Suprapubic skin (tissue), 4 donors: ENCODE data around the gene DYNLT2. TPM values are rescaled to one million over a fixed set of nuclear protein-coding genes. Genes with fewer than 3 reads are reported as not detected.
"Not testable (repeated sequence)": the region's sequence is repeated elsewhere in the genome, so short reads cannot be mapped to it uniquely, and the experiment has no call there.

Source experiments
- DNase-seq, 2 donors: peaks; one replicate each; pipeline ENCODE4 v3.0.0-alpha.2; 2019; ENCODE audit warnings: low spot score in 2 of 2
- H3K27ac ChIP-seq: fragments of 200-600 bp; sonication (generic); one replicate; pipeline ENCODE4 v1.5.1; 2019
- H3K27me3 ChIP-seq: fragments of 200-600 bp; sonication (generic); one replicate; pipeline ENCODE4 v1.5.1; 2019
- H3K36me3 ChIP-seq: fragments of 200-600 bp; sonication (generic); one replicate; pipeline ENCODE4 v1.5.1; 2019
- H3K4me1 ChIP-seq: fragments of 200-600 bp; sonication (generic); one replicate; pipeline ENCODE4 v1.5.1; 2019
- H3K4me3 ChIP-seq: fragments of 200-600 bp; sonication (generic); one replicate; pipeline ENCODE4 v1.5.1; 2019; ENCODE audit warnings: mild to moderate bottlenecking
- H3K9me3 ChIP-seq: fragments of 200-600 bp; sonication (generic); one replicate; pipeline ENCODE4 v1.5.1; 2019
- EP300 ChIP-seq: sonication (generic); formaldehyde crosslinking; IDR thresholded peaks from one replicate; pipeline ENCODE4 v1.6.1; 2017; ENCODE audit warnings: antibody characterized with exemption
- POLR2A ChIP-seq, 2 donors: fragments of 450-650 bp; IDR thresholded peaks; one replicate each; pipeline ENCODE4 v1.6.1; 2017; ENCODE audit warnings: antibody characterized with exemption in 2 of 2, mild to moderate bottlenecking in 2 of 2, moderate library complexity in 2 of 2
- POLR2AphosphoS5 ChIP-seq, 3 donors: sonication (generic); formaldehyde crosslinking; IDR thresholded peaks; one replicate each; pipeline ENCODE4 v1.6.1; 2017; ENCODE audit warnings: antibody characterized with exemption in 3 of 3
- WGBS: methylation state at CpG from one replicate; pipeline ENCODE4 v1.1.5; 2018; 5-methylcytosine and 5-hydroxymethylcytosine counted together
- total RNA-seq, 4 donors: library from RNA; depleted of rRNA; stranded (reverse); fragments of >200 nt; gene quantifications; one replicate each; pipeline ENCODE4 v1.1.0, GENCODE V29; 2016
- TF ChIP-seq, protein P1 (sequence below), 2 donors: fragments of 200-600 bp in 1 of 2; fragments of 450-650 bp in 1 of 2; sonication (generic) in 1 of 2; IDR thresholded peaks; one replicate each; pipeline ENCODE4 v1.5.1; 2016 to 2019; ENCODE audit warnings: antibody characterized with exemption in 2 of 2, mild to moderate bottlenecking in 1 of 2, moderate library complexity in 1 of 2

The DYNLT2 gene
- total RNA-seq, 4 donors from 2014 or later: 1.3 to 4.0 (median 2.2) TPM

DNA sequence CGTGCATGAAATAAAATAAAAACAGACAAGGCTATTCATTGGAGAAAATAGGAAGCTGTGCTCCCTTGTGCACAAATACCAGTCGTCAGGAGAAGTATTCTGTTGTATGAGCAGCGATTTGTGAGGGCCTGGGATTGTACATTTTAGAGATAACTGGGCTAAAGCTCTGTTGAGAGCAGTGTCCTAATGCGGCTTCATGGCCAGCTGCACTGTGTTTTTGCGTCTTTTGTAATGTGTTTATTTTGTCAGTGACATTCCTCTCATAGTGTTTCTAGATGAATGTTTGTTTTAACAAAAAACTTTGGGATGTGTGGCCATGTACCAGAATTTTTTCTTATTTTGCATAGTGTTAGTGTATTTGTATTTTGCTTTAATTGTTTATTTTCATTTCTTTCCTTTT lies 14.9 kb upstream of the DYNLT2 start:
- WGBS: 91% methylated on average over 5 of the region's 5 CpGs
- no peak for DNase-seq
- Histone ChIP-seq H3K4me1 (no peaks in the 10 kb centered on the region), H3K9me3 (no peaks in the 10 kb centered on the region), H3K27me3 (no peaks in the 10 kb centered on the region), H3K27ac (no peak overlapping the region), H3K4me3 (no peak overlapping the region), H3K36me3 (peaks cover 72% of the 10 kb centered on the region)
- TF ChIP-seq POLR2AphosphoS5 (IDR thresholded peaks at IDR 0.05) (no peak), POLR2A (IDR thresholded peaks at IDR 0.05) (no peak), EP300 (no peak)
- TF ChIP-seq, protein P1, sequence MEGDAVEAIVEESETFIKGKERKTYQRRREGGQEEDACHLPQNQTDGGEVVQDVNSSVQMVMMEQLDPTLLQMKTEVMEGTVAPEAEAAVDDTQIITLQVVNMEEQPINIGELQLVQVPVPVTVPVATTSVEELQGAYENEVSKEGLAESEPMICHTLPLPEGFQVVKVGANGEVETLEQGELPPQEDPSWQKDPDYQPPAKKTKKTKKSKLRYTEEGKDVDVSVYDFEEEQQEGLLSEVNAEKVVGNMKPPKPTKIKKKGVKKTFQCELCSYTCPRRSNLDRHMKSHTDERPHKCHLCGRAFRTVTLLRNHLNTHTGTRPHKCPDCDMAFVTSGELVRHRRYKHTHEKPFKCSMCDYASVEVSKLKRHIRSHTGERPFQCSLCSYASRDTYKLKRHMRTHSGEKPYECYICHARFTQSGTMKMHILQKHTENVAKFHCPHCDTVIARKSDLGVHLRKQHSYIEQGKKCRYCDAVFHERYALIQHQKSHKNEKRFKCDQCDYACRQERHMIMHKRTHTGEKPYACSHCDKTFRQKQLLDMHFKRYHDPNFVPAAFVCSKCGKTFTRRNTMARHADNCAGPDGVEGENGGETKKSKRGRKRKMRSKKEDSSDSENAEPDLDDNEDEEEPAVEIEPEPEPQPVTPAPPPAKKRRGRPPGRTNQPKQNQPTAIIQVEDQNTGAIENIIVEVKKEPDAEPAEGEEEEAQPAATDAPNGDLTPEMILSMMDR (IDR thresholded peaks at IDR 0.05): no peak

- H3K36me3 ChIP-seq: peaks cover 75% of the 10 kb centered on the region
- WGBS: 87% methylated on average over 10 of the region's 10 CpGs
- not testable (repeated sequence) for H3K4me1 ChIP-seq, H3K4me3 ChIP-seq, H3K27me3 ChIP-seq, H3K27ac ChIP-seq, H3K9me3 ChIP-seq, DNase-seq
These were observed 14.4 kb upstream of the DYNLT2 start for GRCh38 chr6:169765789-169766188.

- Histone ChIP-seq H3K27me3 (no peaks in the 10 kb centered on the region), H3K9me3 (no peaks in the 10 kb centered on the region), H3K4me1 (no peaks in the 10 kb centered on the region), H3K4me3 (no peak overlapping the region), H3K27ac (no peak overlapping the region), H3K36me3 (peaks cover 80% of the 10 kb centered on the region)
- no peak for DNase-seq
- TF ChIP-seq POLR2AphosphoS5 (IDR thresholded peaks at IDR 0.05) (no peak), POLR2A (IDR thresholded peaks at IDR 0.05) (no peak), EP300 (no peak)
- TF ChIP-seq, protein P1 (IDR thresholded peaks at IDR 0.05): no peak
- 93% methylated on average over 10 of the region's 10 CpGs for WGBS
These were observed 12.5 kb upstream of the DYNLT2 start for GRCh38 chr6:169763881-169764280.

DNA sequence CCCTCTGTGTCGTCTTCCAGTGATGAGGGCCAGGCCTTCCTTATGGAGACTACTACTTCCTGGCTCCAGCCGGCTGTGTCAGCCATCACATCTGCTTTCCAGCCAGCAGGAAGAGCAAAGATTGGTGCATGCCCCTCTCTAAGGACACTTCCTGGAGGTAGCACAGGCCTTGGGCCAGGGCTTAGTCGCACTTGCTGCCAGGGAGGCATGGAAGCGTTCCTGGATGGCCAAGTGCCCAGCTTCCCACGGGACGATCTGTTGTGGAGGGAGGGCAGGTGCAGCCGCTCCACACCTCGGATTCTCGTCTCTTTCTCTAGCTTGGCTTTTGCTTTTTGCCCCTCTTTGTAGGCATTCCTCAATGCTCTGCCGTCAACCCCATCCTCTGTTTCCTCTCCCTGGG lies 11.9 kb upstream of the DYNLT2 start:
- H3K27me3 ChIP-seq: no peaks in the 10 kb centered on the region
- H3K36me3 ChIP-seq: peaks cover 80% of the 10 kb centered on the region
- no peaks in the 10 kb centered on the region for H3K9me3 ChIP-seq
- H3K4me1 ChIP-seq: no peaks in the 10 kb centered on the region
- H3K4me3 ChIP-seq: no peak overlapping the region
- H3K27ac ChIP-seq: no peak overlapping the region
- WGBS: 72% methylated on average over 10 of the region's 10 CpGs
- DNase-seq: no peak
- TF ChIP-seq EP300 (no peak), POLR2A (IDR thresholded peaks at IDR 0.05) (no peak), POLR2AphosphoS5 (IDR thresholded peaks at IDR 0.05) (no peak)
- TF ChIP-seq, protein P1 (IDR thresholded peaks at IDR 0.05): no peak

DNA sequence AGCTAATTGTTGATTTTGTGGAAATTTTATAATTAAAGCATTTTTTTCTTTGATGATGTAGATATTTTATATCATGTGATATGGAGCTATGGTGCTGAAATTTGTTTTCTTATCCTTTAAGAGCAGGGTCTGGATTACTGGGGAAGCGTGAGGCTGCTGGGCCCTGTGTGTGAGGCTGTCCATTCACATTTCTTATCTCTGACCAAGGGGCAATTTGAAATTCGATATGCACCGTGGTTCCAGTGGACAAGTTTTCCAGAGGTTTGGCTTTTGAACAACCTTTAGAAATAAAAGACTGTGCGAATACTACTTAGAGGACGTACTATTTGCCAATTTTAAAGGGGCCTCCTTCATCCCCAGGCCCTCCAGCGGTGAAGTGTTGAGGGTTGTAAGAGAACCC lies 3.8 kb upstream of the DYNLT2 start:
- TF ChIP-seq, protein P1 (IDR thresholded peaks at IDR 0.05): no peak
- TF ChIP-seq EP300 (no peak), POLR2A (IDR thresholded peaks at IDR 0.05) (no peak), POLR2AphosphoS5 (IDR thresholded peaks at IDR 0.05) (no peak)
- DNase-seq: no peak
- WGBS: 93% methylated on average over 6 of the region's 6 CpGs
- peaks cover 20% of the 10 kb centered on the region for H3K4me1 ChIP-seq
- no peak overlapping the region for H3K27ac ChIP-seq
- no peak overlapping the region for H3K4me3 ChIP-seq
- no peaks in the 10 kb centered on the region for H3K9me3 ChIP-seq
- peaks cover 33% of the 10 kb centered on the region for H3K36me3 ChIP-seq
- no peaks in the 10 kb centered on the region for H3K27me3 ChIP-seq

- TF ChIP-seq, protein P1 (IDR thresholded peaks at IDR 0.05): no peak
- TF ChIP-seq POLR2A (IDR thresholded peaks at IDR 0.05): no peak
- no peak for TF ChIP-seq EP300
- TF ChIP-seq POLR2AphosphoS5 (IDR thresholded peaks at IDR 0.05): no peak
- Histone ChIP-seq H3K27ac (peak overlapping the region; percentile 97), H3K4me1 (peaks cover 23% of the 10 kb centered on the region), H3K9me3 (no peaks in the 10 kb centered on the region), H3K27me3 (no peaks in the 10 kb centered on the region), H3K4me3 (peak overlapping the region; percentile 86), H3K36me3 (peaks cover 7% of the 10 kb centered on the region)
- 10% methylated on average over 10 of the region's 19 CpGs for whole genome bisulfite sequencing
- DNase-seq: no peak
These were observed 777 bp upstream of the DYNLT2 start for GRCh38 chr6:169752074-169752623.
